GM12873 (cell line): Measurements from ENCODE around the gene ABCG5.

Source experiments
- CTCF ChIP-seq: IDR thresholded peaks from 2 replicates; pipeline ENCODE4 v1.5.1; 2012; ENCODE audit warnings: low read depth, mild to moderate bottlenecking, moderate library complexity, low read length, control low read depth; ENCODE audit not compliant: insufficient read depth; ENCODE audit errors: missing control alignments

The ABCG5 gene

GRCh38 chr2:43819491-43820163 is 19.0 kb downstream of the ABCG5 start:
- no peak for TF ChIP-seq CTCF

DNA sequence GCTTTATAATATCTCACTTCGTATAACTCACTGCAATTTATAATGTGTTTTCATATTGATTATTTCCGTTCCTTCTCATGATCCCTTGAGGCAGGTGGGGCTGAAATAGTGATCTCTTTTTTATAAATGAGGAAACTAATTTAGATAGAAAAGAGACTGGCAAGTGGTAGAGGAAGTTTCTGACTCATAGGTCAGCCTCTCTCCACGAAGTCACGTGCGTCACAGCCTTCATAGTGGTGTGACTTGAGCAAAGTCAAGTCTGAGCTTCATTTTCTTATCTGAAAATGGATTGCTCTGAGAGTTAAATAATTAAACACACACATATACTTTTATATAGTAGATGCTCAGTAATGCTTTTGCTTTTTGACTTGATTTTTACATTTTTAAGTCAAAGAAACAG is 19.9 kb downstream of the ABCG5 start:
- TF ChIP-seq CTCF: no peak

DNA sequence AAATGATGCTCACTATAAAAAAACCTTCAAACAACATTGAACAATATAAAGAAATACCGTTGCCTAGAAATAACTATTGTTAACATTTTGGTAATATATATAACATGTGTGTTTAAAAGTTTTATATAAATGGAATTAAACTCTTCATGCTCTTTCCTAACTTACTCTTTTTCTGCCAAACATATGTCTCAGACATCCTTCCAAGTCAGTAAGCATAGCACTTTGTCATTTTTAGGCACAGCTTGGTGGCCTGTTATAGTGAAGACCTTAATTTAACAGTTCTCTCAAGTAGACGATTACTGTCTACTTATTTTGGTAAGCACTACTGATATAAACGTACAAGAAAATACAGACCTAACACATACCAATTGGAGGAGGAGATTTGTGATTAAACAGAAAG is 23.9 kb downstream of the ABCG5 start:
- TF ChIP-seq CTCF: no peak

- no peak for TF ChIP-seq CTCF
Measured at GRCh38 chr2:43812947-43813346, 25.7 kb downstream of the ABCG5 start.

DNA sequence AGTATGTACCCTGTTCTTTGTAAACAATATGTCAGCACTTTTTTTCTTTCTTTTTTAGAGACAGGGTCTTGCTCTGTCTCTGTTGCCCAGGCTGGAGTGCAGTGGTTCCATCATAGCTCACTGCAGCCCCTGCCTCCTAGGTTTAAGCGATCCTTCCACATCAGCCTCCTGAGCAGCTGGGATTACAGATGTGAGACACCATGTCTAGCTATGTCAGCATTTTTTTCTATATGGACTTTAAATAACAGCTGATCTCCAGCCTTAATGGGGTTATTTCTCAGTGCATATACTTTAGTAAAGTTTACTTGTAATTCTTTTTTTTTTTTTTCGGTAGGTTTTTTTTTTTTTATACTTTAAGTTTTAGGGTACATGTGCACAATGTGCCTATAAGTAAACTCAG is 26.6 kb downstream of the ABCG5 start:
- TF ChIP-seq CTCF: no peak

DNA sequence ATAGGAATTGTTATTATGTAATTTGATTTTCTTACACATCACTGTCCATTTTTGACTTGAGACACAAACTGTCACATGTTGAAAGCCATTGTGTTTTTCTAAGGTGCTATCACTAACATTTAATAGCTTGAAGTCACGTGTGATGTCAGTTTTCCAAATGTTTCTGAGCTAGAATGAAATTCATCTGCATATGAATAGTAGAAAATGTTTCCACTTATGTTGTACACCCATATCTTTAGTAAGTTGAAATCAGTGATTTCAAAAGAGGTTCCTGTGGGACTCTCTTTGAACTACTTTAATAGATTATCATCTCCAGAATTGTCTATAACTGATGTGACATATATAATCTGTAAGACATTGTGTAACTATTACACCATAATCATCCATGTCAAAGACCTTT is 27.8 kb downstream of the ABCG5 start:
- no peak for TF ChIP-seq CTCF

DNA sequence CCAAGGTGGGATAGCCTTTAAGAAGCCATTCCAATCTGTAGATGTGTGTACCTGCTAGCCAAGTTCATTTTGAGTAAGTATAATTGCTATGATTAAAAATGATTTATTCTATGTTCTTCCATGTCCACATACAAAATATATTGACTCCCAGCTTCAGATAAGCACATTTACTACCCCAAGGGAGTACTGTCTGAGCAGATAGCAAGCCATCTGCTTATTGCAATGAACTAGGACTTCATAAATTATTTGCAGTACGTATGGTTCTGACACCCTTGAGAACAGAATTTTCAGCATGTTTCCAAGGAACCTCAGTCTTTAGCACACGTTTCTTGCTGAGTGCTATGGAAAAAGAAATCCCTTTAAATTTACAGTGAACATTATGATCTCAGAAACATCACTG is 28.2 kb downstream of the ABCG5 start:
- TF ChIP-seq CTCF: no peak
